Measurements from ENCODE around the gene CNTNAP3. TPM values are rescaled to one million over a fixed set of nuclear protein-coding genes. Genes with fewer than 3 reads are reported as not detected.
"Not testable (repeated sequence)": the region's sequence is repeated elsewhere in the genome, so short reads cannot be mapped to it uniquely, and the experiment has no call there.

Gene CNTNAP3
- total and polyA plus RNA-seq, 2 of the 8 experiments (the other 6 are each of a cell fraction or from before 2014, with no cell fraction given), result 2.8 to 9.0 TPM

GRCh38 chr9:39078621-39079256 is 209.2 kb downstream of the CNTNAP3 start (continued):
- TF ChIP-seq EGR1 (IDR thresholded peaks at IDR 0.05; ENCODE audit: borderline replicate concordance, low read depth, low read length), result peak; percentile 70; the same call in 1 of the 2 replicates
- TF ChIP-seq RAD21 (IDR thresholded peaks at IDR 0.05 in 1 of 2, conservative IDR thresholded peaks at IDR 0.05 in 1 of 2; ENCODE audit: low read depth in 2 of 2, low read length in 2 of 2), result peak; percentile 38 to 51; a peak in 3 of 4 replicates
- peak; percentile 77 for TF ChIP-seq MAX (IDR thresholded peaks at IDR 0.05)
- TF ChIP-seq RBBP5 (IDR thresholded peaks at IDR 0.05; ENCODE audit: borderline replicate concordance, low read depth, low read length), result peak; percentile 49; the same call in 1 of the 2 replicates

GRCh38 chr9:39073537-39073936 is 214.4 kb downstream of the CNTNAP3 start:
- H3K9me3 ChIP-seq (ENCODE audit: insufficient read depth in 2 of 2, low read depth in 1 of 2, low read length in 1 of 2); H3K4ac ChIP-seq (replicated peaks; ENCODE audit: insufficient read length, low read depth, low read length); H3K56ac ChIP-seq (replicated peaks; ENCODE audit: insufficient read length, low read depth, low read length); H2AFZ ChIP-seq (ENCODE audit: low read length); H3K14ac ChIP-seq (ENCODE audit: insufficient read length); POLR2A ChIA-PET (ENCODE audit: partially characterized antibody); H3K23ac ChIP-seq (ENCODE audit: insufficient read length); H4K8ac ChIP-seq (ENCODE audit: extremely low read depth, insufficient read depth, low read length); FAIRE-seq; H2BK20ac ChIP-seq (ENCODE audit: low read length); H2BK12ac ChIP-seq (ENCODE audit: low read depth, low read length); H4K91ac ChIP-seq (replicated peaks; ENCODE audit: insufficient read length, low read length); H3K4me3 ChIP-seq (ENCODE audit: extremely low read depth in 1 of 4, insufficient read depth in 2 of 4, low read depth in 3 of 4, low read length in 4 of 4); H3K79me1 ChIP-seq (ENCODE audit: low read depth, low read length); H4K20me1 ChIP-seq (replicated peaks in 1 of 2; ENCODE audit: control insufficient read depth in 1 of 2, insufficient read depth in 2 of 2, low read length in 2 of 2); H2BK5ac ChIP-seq (ENCODE audit: low read depth, low read length); H3K27me3 ChIP-seq (replicated peaks in 1 of 4; ENCODE audit: control insufficient read depth in 3 of 4, extremely low read depth in 1 of 4, insufficient read depth in 3 of 4, low read length in 3 of 4); H3K23me2 ChIP-seq (ENCODE audit: low read depth, low read length); DNase-seq (ENCODE audit: low read depth in 1 of 2, low spot score in 2 of 2); CTCF ChIA-PET (ENCODE audit: partially characterized antibody); H2BK120ac ChIP-seq (replicated peaks; ENCODE audit: low read depth, low read length); H4K5ac ChIP-seq (ENCODE audit: insufficient read length, low read depth, low read length); H2BK15ac ChIP-seq (ENCODE audit: low read length); H3K9ac ChIP-seq (replicated peaks in 1 of 4; ENCODE audit: extremely low read depth in 1 of 4, low read depth in 3 of 4, low read length in 3 of 4); H2AK5ac ChIP-seq (ENCODE audit: low read depth, low read length); H3K4me2 ChIP-seq (ENCODE audit: insufficient read depth in 1 of 2, low read depth in 2 of 2, low read length in 2 of 2); H3K4me1 ChIP-seq (replicated peaks in 1 of 4; ENCODE audit: control insufficient read depth in 3 of 4, insufficient read depth in 4 of 4, low read length in 3 of 4); H3K36me3 ChIP-seq (ENCODE audit: control insufficient read depth in 2 of 4, insufficient read depth in 4 of 4, low read length in 3 of 4); H3K79me2 ChIP-seq (ENCODE audit: control insufficient read depth in 1 of 2, insufficient read depth in 2 of 2, low read length in 2 of 2); H3K18ac ChIP-seq (ENCODE audit: extremely low read depth, low read length); H3K27ac ChIP-seq (ENCODE audit: low read depth, low read length): not testable (repeated sequence)
- WGBS, 2 experiments (ENCODE audit: extremely low coverage in 1 of 2, insufficient coverage in 1 of 2, insufficient read length in 1 of 2, insufficient replicate concordance in 2 of 2, low coverage in 1 of 2, low lambda C conversion rate in 2 of 2, missing lambda C conversion rate in 1 of 2), result 88% methylated on average over 7 of the region's 8 CpGs; no CpG with 5 or more reads in 1 of the 2 experiments

All from H1 (cell line).